ENCODE data around the gene CALML5. TPM values are rescaled to one million over a fixed set of nuclear protein-coding genes. Genes with fewer than 3 reads are reported as not detected.

Gene CALML5
- total and polyA plus RNA-seq, 2 of the 4 experiments (the other 2 are of a cell fraction): not detected

GRCh38 chr10:5547681-5547930 lies 48.2 kb upstream of the CALML5 start (continued):
- TF ChIP-seq USF2 (IDR thresholded peaks at IDR 0.05; ENCODE audit: low read depth, low read length) (no peak), FOS (IDR thresholded peaks at IDR 0.05; ENCODE audit: low read depth, low read length) (no peak), RFX5 (IDR thresholded peaks at IDR 0.05; ENCODE audit: low read depth, low read length) (no peak)

- Histone ChIP-seq H2BK5ac (ENCODE audit: low read depth, low read length, poor library complexity, severe bottlenecking) (peak overlapping the region; percentile 94), H3K23ac (ENCODE audit: low read depth, low read length) (peak overlapping the region; percentile 96), H3K79me1 (ENCODE audit: low read depth in 1 of 2, low read length in 2 of 2) (peaks cover 0 to 20% of the 10 kb centered on the region in 2 experiments; a peak in 2 of 4 replicates), H2AFZ (replicated peaks; ENCODE audit: low read length, poor library complexity) (peak overlapping the region; percentile 81), H2AK9ac (replicated peaks; ENCODE audit: low read depth, low read length, poor library complexity) (peak overlapping the region; percentile 94), H3K4ac (ENCODE audit: low read depth, low read length) (peak overlapping the region; percentile 98), H3K56ac (ENCODE audit: extremely low read depth, insufficient read depth, low read length) (peak overlapping the region; percentile 38; the same call in 1 of the 2 replicates), H4K5ac (ENCODE audit: low read depth, low read length) (peak overlapping the region; percentile 81), H2BK15ac (ENCODE audit: low read depth, low read length) (peak overlapping the region; percentile 94; the same call in 2 of the 3 replicates), H3K36me3 (ENCODE audit: control insufficient read depth, insufficient read depth, low read length) (no peaks in the 10 kb centered on the region), H3K4me1 (ENCODE audit: control insufficient read depth, insufficient read depth, low read length) (peaks cover 52% of the 10 kb centered on the region), H3K18ac (ENCODE audit: low read depth, low read length) (peak overlapping the region; percentile 70), H4K20me1 (ENCODE audit: insufficient read depth, low read length) (no peaks in the 10 kb centered on the region), H3K27me3 (ENCODE audit: control insufficient read depth, insufficient read depth, low read length) (no peaks in the 10 kb centered on the region), H3K27ac (ENCODE audit: insufficient read depth, low read length) (peak overlapping the region; percentile 57), H2AK5ac (ENCODE audit: low read depth, low read length) (peak overlapping the region; percentile 97), H3K4me2 (ENCODE audit: low read depth, low read length) (no peak overlapping the region), H3K9me1 (ENCODE audit: insufficient read depth, low read length) (peaks cover 34% of the 10 kb centered on the region), H3K14ac (replicated peaks; ENCODE audit: low read depth, low read length) (peak overlapping the region; percentile 84), H4K91ac (ENCODE audit: insufficient read depth, low read depth, low read length) (peak overlapping the region; percentile 95), H3K4me3 (ENCODE audit: insufficient read depth, low read depth, low read length) (no peak overlapping the region), H2BK20ac (ENCODE audit: low read depth, low read length) (peak overlapping the region; percentile 95), H3K9ac (ENCODE audit: low read depth, low read length) (0 out of 2 replicates have a peak overlapping the region, but pooled peaks have one; percentile 13), H4K8ac (ENCODE audit: low read depth in 2 of 2, low read length in 2 of 2) (peak overlapping the region; percentile 67 to 90), H3K9me3 (ENCODE audit: control insufficient read depth, insufficient read depth, low read length) (peaks cover 6% of the 10 kb centered on the region; the same call in 1 of the 2 replicates), H2BK120ac (ENCODE audit: low read depth, low read length) (peak overlapping the region; percentile 98)
- CTCF ChIA-PET: no interaction called here
- no TSS peak for BruUV-seq (replicated peaks)
- no peak for ATAC-seq (ENCODE audit: low read depth)
- TF ChIP-seq CEBPB (IDR thresholded peaks at IDR 0.05; ENCODE audit: low read depth, low read length) (peak; percentile 83), NFE2L2 (IDR thresholded peaks at IDR 0.05; ENCODE audit: low read depth, low read length) (no peak)
- intact Hi-C loops (cut with micrococcal nuclease): loop anchor here (2.0 to 5.0 kb wide), 2 partner anchors 75 to 100 kb away; no protein-coding TSS in a partner anchor
- dilution Hi-C loops (cut with HindIII; ENCODE audit: low sequenced_read_pairs, unreplicated experiment): no loop called here
- 88% methylated on average over 3 of the region's 7 CpGs; no CpG with 5 or more reads in 1 of the 2 experiments for WGBS, 2 experiments (ENCODE audit: extremely low coverage in 2 of 2, insufficient read length in 1 of 2)
- POLR2A ChIA-PET (ENCODE audit: unreplicated experiment): no interaction called here
- in situ Hi-C loops (cut with MboI; ENCODE audit: low sequenced_read_pairs): no loop called here
- DNase-seq: peak; percentile 67
These were observed 47.7 kb upstream of the CALML5 start for GRCh38 chr10:5546891-5547680.

Data from IMR-90 (cell line).